ENCODE data around the gene TMEM272.

DNA sequence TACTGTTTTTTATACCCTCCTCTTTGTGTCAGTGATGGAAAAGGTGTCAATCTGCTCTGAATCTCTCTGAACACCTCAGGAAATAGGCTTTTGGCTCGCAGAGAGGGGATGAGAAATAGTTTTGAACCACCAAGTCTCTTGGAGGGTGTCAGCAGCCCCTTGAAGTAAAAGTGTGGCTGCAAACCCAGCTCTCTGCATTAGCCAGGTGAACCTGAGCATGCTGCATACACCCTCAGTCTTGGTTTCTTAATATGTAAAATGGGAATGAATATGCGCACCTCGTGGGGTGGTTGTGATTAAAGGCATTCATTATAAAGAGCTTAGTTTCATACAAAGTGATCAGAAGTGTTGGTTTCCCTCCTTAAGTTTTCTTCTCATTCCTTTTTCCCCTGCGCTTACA is 39.7 kb downstream of the TMEM272 start:
- TF ChIP-seq, protein P1, sequence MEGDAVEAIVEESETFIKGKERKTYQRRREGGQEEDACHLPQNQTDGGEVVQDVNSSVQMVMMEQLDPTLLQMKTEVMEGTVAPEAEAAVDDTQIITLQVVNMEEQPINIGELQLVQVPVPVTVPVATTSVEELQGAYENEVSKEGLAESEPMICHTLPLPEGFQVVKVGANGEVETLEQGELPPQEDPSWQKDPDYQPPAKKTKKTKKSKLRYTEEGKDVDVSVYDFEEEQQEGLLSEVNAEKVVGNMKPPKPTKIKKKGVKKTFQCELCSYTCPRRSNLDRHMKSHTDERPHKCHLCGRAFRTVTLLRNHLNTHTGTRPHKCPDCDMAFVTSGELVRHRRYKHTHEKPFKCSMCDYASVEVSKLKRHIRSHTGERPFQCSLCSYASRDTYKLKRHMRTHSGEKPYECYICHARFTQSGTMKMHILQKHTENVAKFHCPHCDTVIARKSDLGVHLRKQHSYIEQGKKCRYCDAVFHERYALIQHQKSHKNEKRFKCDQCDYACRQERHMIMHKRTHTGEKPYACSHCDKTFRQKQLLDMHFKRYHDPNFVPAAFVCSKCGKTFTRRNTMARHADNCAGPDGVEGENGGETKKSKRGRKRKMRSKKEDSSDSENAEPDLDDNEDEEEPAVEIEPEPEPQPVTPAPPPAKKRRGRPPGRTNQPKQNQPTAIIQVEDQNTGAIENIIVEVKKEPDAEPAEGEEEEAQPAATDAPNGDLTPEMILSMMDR (IDR thresholded peaks at IDR 0.05) = no peak
- TF ChIP-seq POLR2A (IDR thresholded peaks at IDR 0.05) = no peak

Data from Peyer's patch (tissue), 4 donors.